Activated CD4-positive, alpha-beta memory T cell treated with anti-CD3 and anti-CD28 coated beads, Interleukin-2, amount 10 ng/mL, durations not matched to agents 7 days and 5 days (primary cell): ENCODE data around the gene FUT9. TPM values are rescaled to one million over a fixed set of nuclear protein-coding genes. Genes with fewer than 3 reads are reported as not detected.

Source experiments
- CTCF ChIA-PET: fragments of 350-600 bp; sonication (Branson Sonifier 250); formaldehyde crosslinking; loops from one replicate; lab custom pipeline; 2021; ENCODE audit warnings: antibody characterized with exemption, inconsistent platforms; lab: Charles Lee
- POLR2A ChIA-PET: fragments of 350-600 bp; sonication (Branson Sonifier 250); formaldehyde crosslinking; loops from one replicate; lab custom pipeline; 2021; ENCODE audit warnings: antibody characterized with exemption; lab: Charles Lee
- DNase-seq: peaks from one replicate; pipeline ENCODE4 v3.0.0-alpha.2; 2020
- H3K27ac Mint-ChIP-seq: one replicate; pipeline ENCODE4 v1.8.0; 2021; ENCODE audit warnings: mild to moderate bottlenecking, mixed read lengths
- H3K27me3 Mint-ChIP-seq: one replicate; pipeline ENCODE4 v1.8.0; 2021; ENCODE audit warnings: mixed read lengths
- H3K36me3 Mint-ChIP-seq: one replicate; pipeline ENCODE4 v1.8.0; 2021; ENCODE audit warnings: low read depth, mixed read lengths
- H3K4me1 Mint-ChIP-seq: one replicate; pipeline ENCODE4 v1.8.0; 2021; ENCODE audit warnings: mixed read lengths
- H3K4me3 Mint-ChIP-seq: one replicate; pipeline ENCODE4 v1.8.0; 2021; ENCODE audit warnings: mild to moderate bottlenecking, mixed read lengths
- H3K9me3 Mint-ChIP-seq: one replicate; pipeline ENCODE4 v1.8.0; 2021; ENCODE audit warnings: mixed read lengths
- total RNA-seq, 2 experiments: library from RNA; stranded (reverse); gene quantifications; one replicate each; pipeline ENCODE4 v1.2.3, GENCODE V29; 2021

Gene FUT9
- total RNA-seq, 2 experiments from 2014 or later, result not detected

GRCh38 chr6:96156425-96156824, 140.7 kb downstream of the FUT9 start:
- DNase-seq, result no peak
- ChIA-PET CTCF (no interaction called here), POLR2A (no interaction called here)
- no peaks in the 10 kb centered on the region for H3K27me3 Mint-ChIP-seq
- H3K4me1 Mint-ChIP-seq, result peaks cover 7% of the 10 kb centered on the region
- no peak overlapping the region for H3K4me3 Mint-ChIP-seq
- no peaks in the 10 kb centered on the region for H3K36me3 Mint-ChIP-seq
- H3K27ac Mint-ChIP-seq, result no peak overlapping the region
- no peaks in the 10 kb centered on the region for H3K9me3 Mint-ChIP-seq

GRCh38 chr6:96157018-96157565, 141.3 kb downstream of the FUT9 start:
- Mint-ChIP-seq H3K27ac (no peak overlapping the region), H3K4me3 (no peak overlapping the region), H3K36me3 (no peaks in the 10 kb centered on the region), H3K4me1 (peaks cover 7% of the 10 kb centered on the region), H3K9me3 (no peaks in the 10 kb centered on the region), H3K27me3 (no peaks in the 10 kb centered on the region)
- no peak for DNase-seq
- CTCF ChIA-PET, result no interaction called here
- POLR2A ChIA-PET, result no interaction called here

- ChIA-PET POLR2A (no interaction called here), CTCF (no interaction called here)
- no peaks in the 10 kb centered on the region for H3K4me1 Mint-ChIP-seq
- H3K36me3 Mint-ChIP-seq, result no peaks in the 10 kb centered on the region
- no peak for DNase-seq
- no peak overlapping the region for H3K27ac Mint-ChIP-seq
- H3K4me3 Mint-ChIP-seq, result no peak overlapping the region
- H3K9me3 Mint-ChIP-seq, result no peaks in the 10 kb centered on the region
- H3K27me3 Mint-ChIP-seq, result no peaks in the 10 kb centered on the region
These were observed 146.9 kb downstream of the FUT9 start for GRCh38 chr6:96162711-96163120.

- ChIA-PET CTCF (no interaction called here), POLR2A (no interaction called here)
- no peak for DNase-seq
- no peaks in the 10 kb centered on the region for H3K36me3 Mint-ChIP-seq
- H3K4me3 Mint-ChIP-seq, result no peak overlapping the region
- H3K27me3 Mint-ChIP-seq, result no peaks in the 10 kb centered on the region
- H3K27ac Mint-ChIP-seq, result no peak overlapping the region
- no peaks in the 10 kb centered on the region for H3K9me3 Mint-ChIP-seq
- H3K4me1 Mint-ChIP-seq, result no peaks in the 10 kb centered on the region
These were observed 149.0 kb downstream of the FUT9 start for GRCh38 chr6:96164802-96165201.

- ChIA-PET POLR2A (no interaction called here), CTCF (no interaction called here)
- DNase-seq, result no peak
- Mint-ChIP-seq H3K9me3 (no peaks in the 10 kb centered on the region), H3K4me1 (no peaks in the 10 kb centered on the region), H3K27me3 (no peaks in the 10 kb centered on the region), H3K27ac (no peak overlapping the region), H3K36me3 (no peaks in the 10 kb centered on the region), H3K4me3 (no peak overlapping the region)
These were observed 155.3 kb downstream of the FUT9 start for GRCh38 chr6:96171112-96171511.

GRCh38 chr6:96184798-96185197, 169.0 kb downstream of the FUT9 start:
- Mint-ChIP-seq H3K27ac (no peak overlapping the region), H3K36me3 (no peaks in the 10 kb centered on the region), H3K9me3 (no peaks in the 10 kb centered on the region), H3K27me3 (no peaks in the 10 kb centered on the region), H3K4me1 (no peaks in the 10 kb centered on the region), H3K4me3 (no peak overlapping the region)
- no peak for DNase-seq
- ChIA-PET CTCF (no interaction called here), POLR2A (no interaction called here)

- ChIA-PET POLR2A (no interaction called here), CTCF (no interaction called here)
- no peaks in the 10 kb centered on the region for H3K27me3 Mint-ChIP-seq
- H3K36me3 Mint-ChIP-seq, result no peaks in the 10 kb centered on the region
- no peaks in the 10 kb centered on the region for H3K4me1 Mint-ChIP-seq
- no peaks in the 10 kb centered on the region for H3K9me3 Mint-ChIP-seq
- no peak overlapping the region for H3K4me3 Mint-ChIP-seq
- no peak overlapping the region for H3K27ac Mint-ChIP-seq
- no peak for DNase-seq
These were observed 170.3 kb downstream of the FUT9 start for GRCh38 chr6:96186094-96186493.

GRCh38 chr6:96186516-96187195, 170.9 kb downstream of the FUT9 start:
- ChIA-PET CTCF (no interaction called here), POLR2A (no interaction called here)
- Mint-ChIP-seq H3K27me3 (no peaks in the 10 kb centered on the region), H3K36me3 (no peaks in the 10 kb centered on the region), H3K4me1 (no peaks in the 10 kb centered on the region), H3K4me3 (no peak overlapping the region), H3K9me3 (no peaks in the 10 kb centered on the region), H3K27ac (no peak overlapping the region)
- no peak for DNase-seq

GRCh38 chr6:96194675-96195074, 178.9 kb downstream of the FUT9 start:
- no peak overlapping the region for H3K4me3 Mint-ChIP-seq
- H3K9me3 Mint-ChIP-seq, result no peaks in the 10 kb centered on the region
- H3K4me1 Mint-ChIP-seq, result no peaks in the 10 kb centered on the region
- no peaks in the 10 kb centered on the region for H3K36me3 Mint-ChIP-seq
- POLR2A ChIA-PET, result no interaction called here
- DNase-seq, result no peak
- no peaks in the 10 kb centered on the region for H3K27me3 Mint-ChIP-seq
- CTCF ChIA-PET, result no interaction called here
- no peak overlapping the region for H3K27ac Mint-ChIP-seq

GRCh38 chr6:96195272-96195671, 179.5 kb downstream of the FUT9 start:
- Mint-ChIP-seq H3K27me3 (no peaks in the 10 kb centered on the region), H3K4me1 (no peaks in the 10 kb centered on the region), H3K36me3 (no peaks in the 10 kb centered on the region), H3K9me3 (no peaks in the 10 kb centered on the region), H3K4me3 (no peak overlapping the region), H3K27ac (no peak overlapping the region)
- ChIA-PET CTCF (no interaction called here), POLR2A (no interaction called here)
- no peak for DNase-seq

GRCh38 chr6:96196633-96197032, 180.9 kb downstream of the FUT9 start:
- DNase-seq, result no peak
- POLR2A ChIA-PET, result no interaction called here
- no peak overlapping the region for H3K4me3 Mint-ChIP-seq
- H3K36me3 Mint-ChIP-seq, result no peaks in the 10 kb centered on the region
- no peaks in the 10 kb centered on the region for H3K4me1 Mint-ChIP-seq
- H3K9me3 Mint-ChIP-seq, result no peaks in the 10 kb centered on the region
- no peaks in the 10 kb centered on the region for H3K27me3 Mint-ChIP-seq
- CTCF ChIA-PET, result no interaction called here
- H3K27ac Mint-ChIP-seq, result no peak overlapping the region

GRCh38 chr6:96197241-96197640, 181.5 kb downstream of the FUT9 start:
- Mint-ChIP-seq H3K27ac (no peak overlapping the region), H3K4me3 (no peak overlapping the region), H3K36me3 (no peaks in the 10 kb centered on the region), H3K27me3 (no peaks in the 10 kb centered on the region), H3K9me3 (no peaks in the 10 kb centered on the region), H3K4me1 (no peaks in the 10 kb centered on the region)
- CTCF ChIA-PET, result no interaction called here
- no peak for DNase-seq
- POLR2A ChIA-PET, result no interaction called here

- CTCF ChIA-PET, result no interaction called here
- Mint-ChIP-seq H3K36me3 (no peaks in the 10 kb centered on the region), H3K27ac (no peak overlapping the region), H3K4me1 (no peaks in the 10 kb centered on the region), H3K27me3 (no peaks in the 10 kb centered on the region), H3K9me3 (no peaks in the 10 kb centered on the region), H3K4me3 (no peak overlapping the region)
- no peak for DNase-seq
- POLR2A ChIA-PET, result no interaction called here
These were observed 186.8 kb downstream of the FUT9 start for GRCh38 chr6:96202571-96202970.

GRCh38 chr6:96211341-96211740, 195.6 kb downstream of the FUT9 start:
- H3K27me3 Mint-ChIP-seq, result no peaks in the 10 kb centered on the region
- no peaks in the 10 kb centered on the region for H3K9me3 Mint-ChIP-seq

More at GRCh38 chr6:96211341-96211740, 195.6 kb downstream of the FUT9 start:
- DNase-seq, result no peak
- H3K27ac Mint-ChIP-seq, result no peak overlapping the region
- H3K36me3 Mint-ChIP-seq, result no peaks in the 10 kb centered on the region
- H3K4me3 Mint-ChIP-seq, result no peak overlapping the region
- H3K4me1 Mint-ChIP-seq, result no peaks in the 10 kb centered on the region
- ChIA-PET POLR2A (no interaction called here), CTCF (no interaction called here)
